Neural progenitor cell (in vitro differentiated cells): ENCODE measurements around the gene GRK1. TPM values are rescaled to one million over a fixed set of nuclear protein-coding genes. Genes with fewer than 3 reads are reported as not detected.

Experiments used
- DNase-seq: peaks from one replicate; pipeline ENCODE4 v3.0.0-alpha.2; 2016; ENCODE audit warnings: low spot score
- H2AFZ ChIP-seq: fragments of 200-600 bp; sonication (generic); replicated peaks from 2 replicates; pipeline ENCODE4 v1.6.1; 2016; ENCODE audit warnings: antibody characterized with exemption
- H3F3A ChIP-seq: fragments of 200-600 bp; sonication (generic); 2 replicates; pipeline ENCODE4 v1.6.1; 2016; ENCODE audit warnings: antibody characterized with exemption, low read depth
- H3K27ac ChIP-seq: fragments of 200-600 bp; sonication (generic); 2 replicates; pipeline ENCODE4 v1.5.1; 2016; ENCODE audit warnings: mild to moderate bottlenecking
- H3K27me3 ChIP-seq: fragments of 200-600 bp; sonication (generic); 2 replicates; pipeline ENCODE4 v1.6.1; 2016; ENCODE audit warnings: mild to moderate bottlenecking, moderate library complexity
- H3K36me3 ChIP-seq: fragments of 200-600 bp; sonication (generic); 2 replicates; pipeline ENCODE4 v1.5.1; 2016
- H3K4me1 ChIP-seq: fragments of 200-600 bp; sonication (generic); 2 replicates; pipeline ENCODE4 v1.6.1; 2016; ENCODE audit warnings: mixed run types
- H3K4me2 ChIP-seq: fragments of 200-600 bp; sonication (generic); 2 replicates; pipeline ENCODE4 v1.6.1; 2016
- H3K4me3 ChIP-seq: fragments of 200-600 bp; sonication (generic); 2 replicates; pipeline ENCODE4 v1.5.1; 2016
- H3K79me2 ChIP-seq: fragments of 200-600 bp; sonication (generic); 2 replicates; pipeline ENCODE4 v1.6.1; 2016; ENCODE audit warnings: low read depth
- H3K9ac ChIP-seq: fragments of 200-600 bp; sonication (generic); 2 replicates; pipeline ENCODE4 v1.6.1; 2016
- H3K9me3 ChIP-seq: fragments of 200-600 bp; sonication (generic); 2 replicates; pipeline ENCODE4 v1.5.1; 2016; ENCODE audit warnings: low read depth
- H4K20me1 ChIP-seq: fragments of 200-600 bp; sonication (generic); 2 replicates; pipeline ENCODE4 v1.6.1; 2016; ENCODE audit warnings: low read depth
- H3K27ac Mint-ChIP-seq: 3 replicates; pipeline ENCODE4 v1.8.0; 2021; ENCODE audit warnings: mixed read lengths
- H3K27me3 Mint-ChIP-seq: 2 replicates; pipeline ENCODE4 v1.8.0; 2022; ENCODE audit warnings: low read depth, mild to moderate bottlenecking, inconsistent platforms, moderate library complexity, mixed read lengths; ENCODE audit not compliant: insufficient read depth
- H3K36me3 Mint-ChIP-seq: 3 replicates; pipeline ENCODE4 v1.8.0; 2021; ENCODE audit warnings: mixed read lengths
- H3K4me1 Mint-ChIP-seq: 3 replicates; pipeline ENCODE4 v1.8.0; 2021; ENCODE audit warnings: mixed read lengths
- H3K4me3 Mint-ChIP-seq: 3 replicates; pipeline ENCODE4 v1.8.0; 2021; ENCODE audit warnings: mild to moderate bottlenecking, moderate library complexity, mixed read lengths
- H3K9me3 Mint-ChIP-seq: 3 replicates; pipeline ENCODE4 v1.8.0; 2020; ENCODE audit warnings: mixed read lengths
- CTCF ChIP-seq: fragments of 200-600 bp; sonication (generic); IDR thresholded peaks from 2 replicates; pipeline ENCODE4 v1.5.1; 2017; ENCODE audit warnings: antibody characterized with exemption, mild to moderate bottlenecking
- EZH2 ChIP-seq: fragments of 200-600 bp; sonication (generic); IDR thresholded peaks from 2 replicates; pipeline ENCODE4 v1.6.1; 2017; ENCODE audit warnings: antibody characterized with exemption, mild to moderate bottlenecking, moderate library complexity
- EZH2phosphoT487 ChIP-seq: fragments of 200-600 bp; sonication (generic); IDR thresholded peaks from 2 replicates; pipeline ENCODE4 v1.6.1; 2017; ENCODE audit warnings: antibody characterized with exemption
- total RNA-seq: library from RNA; depleted of rRNA; stranded (reverse); fragments of >200 nt; gene quantifications from 2 replicates; pipeline ENCODE4 v1.2.3, GENCODE V29; 2015; ENCODE audit warnings: low replicate concordance

GRK1 gene
- total RNA-seq, 1 donor from 2014 or later, result not detected

- Histone ChIP-seq H3K4me2 (no peak overlapping the region), H3K9ac (no peak overlapping the region), H4K20me1 (peaks cover 17% of the 10 kb centered on the region), H3K27me3 (peaks cover 4% of the 10 kb centered on the region), H3K36me3 (no peaks in the 10 kb centered on the region), H3K4me1 (no peaks in the 10 kb centered on the region), H2AFZ (no peak overlapping the region), H3F3A (no peaks in the 10 kb centered on the region), H3K4me3 (no peak overlapping the region), H3K79me2 (no peaks in the 10 kb centered on the region), H3K27ac (no peak overlapping the region), H3K9me3 (no peaks in the 10 kb centered on the region)
- no peak for TF ChIP-seq CTCF
- DNase-seq, result peak; percentile 88
- Mint-ChIP-seq H3K4me3 (peak overlapping the region; percentile 9), H3K36me3 (no peaks in the 10 kb centered on the region), H3K27ac (no peak overlapping the region), H3K4me1 (no peaks in the 10 kb centered on the region), H3K9me3 (peaks cover 2% of the 10 kb centered on the region), H3K27me3 (peaks cover 8% of the 10 kb centered on the region)
Observed at GRCh38 chr13:113777311-113778260, 110.6 kb downstream of the GRK1 start.

GRCh38 chr13:113781571-113781970, 114.6 kb downstream of the GRK1 start:
- no peaks in the 10 kb centered on the region for H3F3A ChIP-seq
- Mint-ChIP-seq H3K36me3 (no peaks in the 10 kb centered on the region), H3K27ac (no peak overlapping the region), H3K27me3 (peaks cover 8% of the 10 kb centered on the region), H3K9me3 (peaks cover 2% of the 10 kb centered on the region), H3K4me1 (no peaks in the 10 kb centered on the region), H3K4me3 (no peak overlapping the region)
- no peaks in the 10 kb centered on the region for H3K36me3 ChIP-seq
- peaks cover 4% of the 10 kb centered on the region for H3K27me3 ChIP-seq
- TF ChIP-seq CTCF (no peak), EZH2phosphoT487 (no peak), EZH2 (no peak)
- H3K9ac ChIP-seq, result no peak overlapping the region
- H3K4me3 ChIP-seq, result no peak overlapping the region
- no peak for DNase-seq
- H3K9me3 ChIP-seq, result no peaks in the 10 kb centered on the region
- H3K27ac ChIP-seq, result no peak overlapping the region
- H3K79me2 ChIP-seq, result no peaks in the 10 kb centered on the region
- H3K4me2 ChIP-seq, result no peak overlapping the region
- no peaks in the 10 kb centered on the region for H3K4me1 ChIP-seq
- peaks cover 11% of the 10 kb centered on the region for H4K20me1 ChIP-seq
- H2AFZ ChIP-seq, result no peak overlapping the region

- Histone ChIP-seq H3K27me3 (peaks cover 4% of the 10 kb centered on the region), H2AFZ (no peak overlapping the region), H3K27ac (no peak overlapping the region), H3K4me3 (no peak overlapping the region), H3K79me2 (no peaks in the 10 kb centered on the region), H3K9me3 (no peaks in the 10 kb centered on the region), H3F3A (no peaks in the 10 kb centered on the region), H3K9ac (no peak overlapping the region), H3K4me1 (no peaks in the 10 kb centered on the region), H3K36me3 (no peaks in the 10 kb centered on the region), H4K20me1 (peaks cover 8% of the 10 kb centered on the region), H3K4me2 (no peak overlapping the region)
- no peak for TF ChIP-seq EZH2phosphoT487
- no peak for TF ChIP-seq CTCF
- TF ChIP-seq EZH2, result no peak
- H3K27me3 Mint-ChIP-seq, result peaks cover 8% of the 10 kb centered on the region
- DNase-seq, result no peak
- no peaks in the 10 kb centered on the region for H3K9me3 Mint-ChIP-seq
- H3K4me1 Mint-ChIP-seq, result no peaks in the 10 kb centered on the region
- no peaks in the 10 kb centered on the region for H3K36me3 Mint-ChIP-seq
- H3K27ac Mint-ChIP-seq, result no peak overlapping the region
- no peak overlapping the region for H3K4me3 Mint-ChIP-seq
Observed at GRCh38 chr13:113782472-113782871, 115.5 kb downstream of the GRK1 start.
